Suppressor macrophage treated with lipopolysaccharide for 4 hours (primary cell): Measurements from ENCODE around the gene TRAPPC5.
A peak's percentile ranks its signal among the peaks of the same experiment; 100 is the strongest.

Experiments used
- DNase-seq: peaks from one replicate; pipeline ENCODE4 v3.0.0-alpha.2; 2020

The TRAPPC5 gene

GRCh38 chr19:7646426-7646700 lies 34.3 kb upstream of the TRAPPC5 start:
- DNase-seq: no peak

GRCh38 chr19:7647156-7647555 lies 33.5 kb upstream of the TRAPPC5 start:
- no peak for DNase-seq

GRCh38 chr19:7648265-7649014 lies 32.2 kb upstream of the TRAPPC5 start:
- no peak for DNase-seq

GRCh38 chr19:7650148-7650547 lies 30.5 kb upstream of the TRAPPC5 start:
- DNase-seq: no peak

GRCh38 chr19:7652061-7652641 lies 28.5 kb upstream of the TRAPPC5 start:
- peak; percentile 97 for DNase-seq

- DNase-seq: no peak
Measured at GRCh38 chr19:7654401-7654800, 26.2 kb upstream of the TRAPPC5 start.

- DNase-seq: peak; percentile 90
Measured at GRCh38 chr19:7655581-7655980, 25.1 kb upstream of the TRAPPC5 start.

- DNase-seq: peak; percentile 94
Measured at GRCh38 chr19:7657131-7657751, 23.4 kb upstream of the TRAPPC5 start.

- DNase-seq: peak; percentile 88
Measured at GRCh38 chr19:7658219-7658686, 22.4 kb upstream of the TRAPPC5 start.

GRCh38 chr19:7661744-7662538 lies 18.7 kb upstream of the TRAPPC5 start:
- no peak for DNase-seq

- no peak for DNase-seq
Measured at GRCh38 chr19:7662657-7663056, 18.0 kb upstream of the TRAPPC5 start.

GRCh38 chr19:7663706-7664105 lies 16.9 kb upstream of the TRAPPC5 start:
- no peak for DNase-seq

- no peak for DNase-seq
Measured at GRCh38 chr19:7665076-7665475, 15.6 kb upstream of the TRAPPC5 start.

- no peak for DNase-seq
Measured at GRCh38 chr19:7668842-7669241, 11.8 kb upstream of the TRAPPC5 start, which contains the start of gene RETN. Gene RETN, plus strand, starts transcription at chr19:7669049. Its CDS starts 278 bp downstream, at chr19:7669327.

GRCh38 chr19:7669641-7670040 lies 11.0 kb upstream of the TRAPPC5 start:
- DNase-seq: no peak

- DNase-seq: peak; percentile 42
Measured at GRCh38 chr19:7670150-7670783, 10.4 kb upstream of the TRAPPC5 start.

GRCh38 chr19:7670790-7671189 lies 9.8 kb upstream of the TRAPPC5 start:
- DNase-seq: no peak

- DNase-seq: no peak
Measured at GRCh38 chr19:7672522-7672921, 8.1 kb upstream of the TRAPPC5 start.

GRCh38 chr19:7674010-7675005 lies 6.3 kb upstream of the TRAPPC5 start:
- peak; percentile 95 for DNase-seq

- DNase-seq: peak; percentile 67
Measured at GRCh38 chr19:7676376-7676775, 4.3 kb upstream of the TRAPPC5 start.

- no peak for DNase-seq
Measured at GRCh38 chr19:7676854-7677253, 3.8 kb upstream of the TRAPPC5 start, which contains the start of gene MCEMP1. Gene MCEMP1, plus strand, starts transcription at chr19:7677090. Its CDS starts 31 bp downstream, at chr19:7677121.
